ENCODE data around the gene GALNT11. TPM values are rescaled to one million over a fixed set of nuclear protein-coding genes. Genes with fewer than 3 reads are reported as not detected.

Gene GALNT11
- total and polyA plus RNA-seq, 4 donors: 12.0 to 21.8 (median 13.8) TPM

GRCh38 chr7:152105205-152105604, 79.7 kb downstream of the GALNT11 start (continued):
- no peak for TF ChIP-seq CTCF (IDR thresholded peaks at IDR 0.05; ENCODE audit: low read depth, low read length, missing input control)
- no peak for TF ChIP-seq EGR1 (IDR thresholded peaks at IDR 0.05; ENCODE audit: low read depth in 2 of 2)
- TF ChIP-seq RAD21 (IDR thresholded peaks at IDR 0.05): no peak
- no peak for TF ChIP-seq ZBTB33 (IDR thresholded peaks at IDR 0.05)

- Histone ChIP-seq H3K4me1 (ENCODE audit: control insufficient read depth in 4 of 4, insufficient read depth in 4 of 4, low read length in 3 of 4) (no peaks in the 10 kb centered on the region), H3K9ac (ENCODE audit: low read depth in 1 of 2, low read length in 2 of 2) (no peak overlapping the region), H3K4me3 (ENCODE audit: low read depth in 1 of 3, low read length in 3 of 3) (no peak overlapping the region), H3K36me3 (ENCODE audit: control insufficient read depth in 4 of 4, insufficient read depth in 3 of 4, low read depth in 1 of 4, low read length in 3 of 4) (peaks cover 1 to 17% (median 12%) of the 10 kb centered on the region in 4 donors), H3K27ac (ENCODE audit: low read depth in 1 of 2, low read length in 2 of 2) (no peak overlapping the region), H3K27me3 (ENCODE audit: control insufficient read depth in 4 of 4, insufficient read depth in 4 of 4, low read length in 3 of 4) (no peaks in the 10 kb centered on the region), H3K9me3 (ENCODE audit: control insufficient read depth in 4 of 4, low read length in 3 of 4) (no peaks in the 10 kb centered on the region)
- DNase-seq (ENCODE audit: low spot score): no peak
- TF ChIP-seq TAF1 (conservative IDR thresholded peaks at IDR 0.05) (no peak), RXRA (IDR thresholded peaks at IDR 0.05) (no peak), ZBTB33 (IDR thresholded peaks at IDR 0.05) (no peak), JUND (IDR thresholded peaks at IDR 0.05) (no peak), REST (IDR thresholded peaks at IDR 0.05) (no peak), YY1 (IDR thresholded peaks at IDR 0.05) (no peak), EGR1 (IDR thresholded peaks at IDR 0.05; ENCODE audit: low read depth in 2 of 2) (no peak), FOXA2 (IDR thresholded peaks at IDR 0.05) (no peak), SP1 (IDR thresholded peaks at IDR 0.05) (no peak), HNF4A (conservative IDR thresholded peaks at IDR 0.05) (no peak), MAX (IDR thresholded peaks at IDR 0.05) (no peak), NR2F2 (IDR thresholded peaks at IDR 0.05) (no peak), CTCF (IDR thresholded peaks at IDR 0.05; ENCODE audit: low read depth, low read length, missing input control) (no peak), FOXA1 (IDR thresholded peaks at IDR 0.05) (no peak), GABPA (IDR thresholded peaks at IDR 0.05 in 1 of 2, conservative IDR thresholded peaks at IDR 0.05 in 1 of 2) (no peak), RAD21 (IDR thresholded peaks at IDR 0.05) (no peak), ATF3 (IDR thresholded peaks at IDR 0.05) (no peak), HNF4G (IDR thresholded peaks at IDR 0.05) (no peak)
- WGBS: 87% methylated on average over 4 of the region's 4 CpGs
Measured at GRCh38 chr7:152106990-152107389, 81.5 kb downstream of the GALNT11 start.
